Breast epithelium (tissue), 4 donors: ENCODE data around the gene IGSF9B. TPM values are rescaled to one million over a fixed set of nuclear protein-coding genes. Genes with fewer than 3 reads are reported as not detected.
A peak's percentile ranks its signal among the peaks of the same experiment; 100 is the strongest.

Experiments used
- DNase-seq, 2 donors: peaks; one replicate each; pipeline ENCODE4 v3.0.0-alpha.2; 2019; ENCODE audit warnings: low spot score in 2 of 2
- H3K27ac ChIP-seq, 2 donors: fragments of 200-600 bp; sonication (generic) in 1 of 2; one replicate each; pipeline ENCODE4 v1.5.1; 2016 to 2019; ENCODE audit warnings: mild to moderate bottlenecking in 1 of 2
- H3K27me3 ChIP-seq, 2 donors: fragments of 200-600 bp; sonication (generic) in 1 of 2; one replicate each; pipeline versions ENCODE4 v1.5.1 to v1.6.0; 2017 to 2019; ENCODE audit warnings: control low read depth in 1 of 2, mild to moderate bottlenecking in 1 of 2
- H3K36me3 ChIP-seq: fragments of 200-600 bp; one replicate; pipeline ENCODE4 v1.5.1; 2019
- H3K4me1 ChIP-seq, 2 donors: fragments of 200-600 bp; sonication (generic); one replicate each; pipeline ENCODE4 v1.5.1; 2016 to 2019; ENCODE audit warnings: control low read depth in 1 of 2
- H3K4me3 ChIP-seq, 3 donors: fragments of 200-600 bp; sonication (generic); 1 replicate in 2 of 3; 2 replicates in 1 of 3; pipeline ENCODE4 v1.5.1; 2016 to 2019; ENCODE audit warnings: mild to moderate bottlenecking in 3 of 3, moderate library complexity in 2 of 3
- H3K9me3 ChIP-seq, 2 donors: fragments of 200-600 bp; sonication (generic) in 1 of 2; one replicate each; pipeline ENCODE4 v1.5.1; 2016 to 2019; ENCODE audit warnings: control low read depth in 1 of 2
- POLR2A ChIP-seq: fragments of 450-650 bp; IDR thresholded peaks from one replicate; pipeline ENCODE4 v1.6.1; 2016; ENCODE audit warnings: antibody characterized with exemption, mild to moderate bottlenecking, moderate library complexity
- POLR2AphosphoS5 ChIP-seq, 3 donors: sonication (generic); formaldehyde crosslinking; IDR thresholded peaks; one replicate each; pipeline ENCODE4 v1.6.1; 2017; ENCODE audit warnings: antibody characterized with exemption in 3 of 3
- intact Hi-C: fragments of 100-400 bp; cut with DNase I; formaldehyde crosslinking; loops from one replicate; pipeline ENCODE4 v1.15.1; 2023; ENCODE audit warnings: low total_unique reads
- total RNA-seq, 3 donors: library from RNA; depleted of rRNA; stranded (reverse); fragments of >200 nt; gene quantifications; one replicate each; pipeline ENCODE4 v1.1.0, GENCODE V29; 2016
- TF ChIP-seq, protein P1 (sequence below), 3 donors: fragments of 450-650 bp; IDR thresholded peaks; one replicate each; pipeline ENCODE4 v1.5.1; 2016 to 2017; ENCODE audit warnings: antibody characterized with exemption in 3 of 3, mild to moderate bottlenecking in 3 of 3, moderate library complexity in 3 of 3

IGSF9B gene
- total RNA-seq, 3 donors from 2014 or later = 0.64 to 4.5 (median 3.3) TPM

DNA sequence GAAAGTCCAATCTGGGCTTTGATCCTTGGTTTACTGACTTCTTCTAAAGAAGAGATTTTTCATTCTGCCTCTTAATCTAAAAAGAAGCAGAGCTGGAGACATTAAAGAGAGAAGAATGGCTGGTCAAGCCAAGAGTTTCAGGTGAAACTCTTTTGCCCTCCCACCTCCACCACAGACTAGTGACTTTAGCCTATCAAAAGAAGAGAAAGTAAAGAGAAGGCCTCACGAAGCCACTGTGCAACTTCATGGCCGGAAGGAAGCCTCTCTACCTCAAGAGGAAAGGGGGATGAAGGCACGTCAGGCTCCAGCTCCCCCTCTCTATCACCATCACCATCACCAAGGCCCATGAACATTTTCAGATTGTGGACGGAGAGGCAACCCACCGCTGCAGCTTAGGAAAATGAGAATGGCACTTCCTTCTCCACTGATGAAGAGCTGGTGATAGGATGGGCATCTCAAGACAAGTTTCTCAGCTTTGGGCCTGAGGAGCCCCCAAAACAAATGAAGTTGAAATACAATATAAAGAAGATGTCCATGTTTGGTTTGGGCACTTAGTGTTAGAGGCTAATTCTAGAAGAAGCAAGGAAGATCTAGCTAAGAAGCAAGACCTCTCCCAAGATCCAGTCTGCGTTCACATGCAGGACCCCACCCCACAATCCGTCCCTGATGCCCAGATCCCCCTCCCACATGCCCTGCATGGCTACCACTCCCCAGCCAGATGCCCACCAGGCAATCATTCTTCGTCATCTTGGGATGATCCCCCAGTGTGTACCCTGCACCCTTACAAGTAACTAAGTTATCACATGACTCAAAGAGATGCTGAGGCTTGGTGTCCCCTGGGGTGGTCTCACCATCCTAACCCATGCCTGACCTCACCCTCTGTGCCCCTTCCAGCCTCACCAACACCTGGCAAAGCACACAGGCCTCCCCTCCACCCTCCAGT is 52.6 kb downstream of the IGSF9B start:
- no peaks in the 10 kb centered on the region for H3K27me3 ChIP-seq
- H3K4me1 ChIP-seq = no peaks in the 10 kb centered on the region
- no peak overlapping the region for H3K4me3 ChIP-seq
- no peak for TF ChIP-seq POLR2A
- TF ChIP-seq POLR2AphosphoS5 (IDR thresholded peaks at IDR 0.05) = no peak
- TF ChIP-seq, protein P1, sequence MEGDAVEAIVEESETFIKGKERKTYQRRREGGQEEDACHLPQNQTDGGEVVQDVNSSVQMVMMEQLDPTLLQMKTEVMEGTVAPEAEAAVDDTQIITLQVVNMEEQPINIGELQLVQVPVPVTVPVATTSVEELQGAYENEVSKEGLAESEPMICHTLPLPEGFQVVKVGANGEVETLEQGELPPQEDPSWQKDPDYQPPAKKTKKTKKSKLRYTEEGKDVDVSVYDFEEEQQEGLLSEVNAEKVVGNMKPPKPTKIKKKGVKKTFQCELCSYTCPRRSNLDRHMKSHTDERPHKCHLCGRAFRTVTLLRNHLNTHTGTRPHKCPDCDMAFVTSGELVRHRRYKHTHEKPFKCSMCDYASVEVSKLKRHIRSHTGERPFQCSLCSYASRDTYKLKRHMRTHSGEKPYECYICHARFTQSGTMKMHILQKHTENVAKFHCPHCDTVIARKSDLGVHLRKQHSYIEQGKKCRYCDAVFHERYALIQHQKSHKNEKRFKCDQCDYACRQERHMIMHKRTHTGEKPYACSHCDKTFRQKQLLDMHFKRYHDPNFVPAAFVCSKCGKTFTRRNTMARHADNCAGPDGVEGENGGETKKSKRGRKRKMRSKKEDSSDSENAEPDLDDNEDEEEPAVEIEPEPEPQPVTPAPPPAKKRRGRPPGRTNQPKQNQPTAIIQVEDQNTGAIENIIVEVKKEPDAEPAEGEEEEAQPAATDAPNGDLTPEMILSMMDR (IDR thresholded peaks at IDR 0.05) = no peak
- H3K27ac ChIP-seq = no peak overlapping the region
- intact Hi-C loops = no loop called here
- H3K9me3 ChIP-seq = no peaks in the 10 kb centered on the region
- H3K36me3 ChIP-seq = no peaks in the 10 kb centered on the region
- DNase-seq = peak in 1 of 2 donors; percentile 24

DNA sequence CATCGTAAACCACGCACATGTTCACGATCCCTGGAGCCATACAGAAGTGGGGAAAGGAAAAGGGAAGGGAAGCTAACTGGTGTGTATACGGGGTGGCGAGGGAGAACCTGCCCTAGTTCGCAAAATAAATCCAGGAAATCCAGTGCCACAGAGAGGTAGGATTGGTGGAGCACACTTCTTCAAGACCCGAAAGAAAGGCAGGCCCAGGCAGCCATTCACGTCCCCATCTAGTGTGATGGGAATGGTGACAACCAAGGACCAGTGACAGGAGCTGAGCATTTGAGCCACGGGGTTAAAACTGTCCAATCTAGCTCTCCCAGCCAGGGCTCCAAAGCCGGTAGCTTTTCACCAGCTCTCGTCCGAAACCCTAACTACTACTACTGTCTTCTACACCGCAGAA is 53.7 kb downstream of the IGSF9B start:
- H3K27me3 ChIP-seq = no peaks in the 10 kb centered on the region
- no peaks in the 10 kb centered on the region for H3K4me1 ChIP-seq
- TF ChIP-seq POLR2AphosphoS5 (IDR thresholded peaks at IDR 0.05) (no peak), POLR2A (no peak)
- TF ChIP-seq, protein P1 (IDR thresholded peaks at IDR 0.05) = no peak
- no peaks in the 10 kb centered on the region for H3K9me3 ChIP-seq
- intact Hi-C loops = no loop called here
- peak in 1 of 2 donors; percentile 34 for DNase-seq
- H3K36me3 ChIP-seq = no peaks in the 10 kb centered on the region
- H3K27ac ChIP-seq = no peak overlapping the region
- H3K4me3 ChIP-seq = no peak overlapping the region

DNA sequence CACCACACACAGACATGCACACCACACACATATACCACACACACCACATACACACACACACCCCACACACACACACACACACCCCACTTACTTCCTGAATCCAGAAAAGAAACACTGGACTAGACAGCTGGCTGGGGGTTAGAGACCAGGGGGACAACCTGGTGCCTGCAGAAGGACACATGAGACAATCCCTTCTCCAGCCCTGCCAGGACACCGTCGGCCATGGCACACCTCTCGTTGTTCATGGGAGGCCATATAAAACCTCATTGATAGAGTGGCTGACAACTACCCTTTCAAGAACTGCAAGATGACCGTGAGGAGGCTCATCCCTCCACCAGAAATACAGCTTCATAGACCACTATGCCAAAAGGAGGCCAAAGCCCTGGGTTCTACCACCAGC is 54.3 kb downstream of the IGSF9B start:
- Histone ChIP-seq H3K4me3 (no peak overlapping the region), H3K36me3 (no peaks in the 10 kb centered on the region), H3K27me3 (no peaks in the 10 kb centered on the region), H3K4me1 (no peaks in the 10 kb centered on the region), H3K9me3 (no peaks in the 10 kb centered on the region), H3K27ac (no peak overlapping the region)
- intact Hi-C loops = no loop called here
- peak in 1 of 2 donors; percentile 14 for DNase-seq
- TF ChIP-seq POLR2A (no peak), POLR2AphosphoS5 (IDR thresholded peaks at IDR 0.05) (no peak)
- TF ChIP-seq, protein P1 (IDR thresholded peaks at IDR 0.05) = no peak

DNA sequence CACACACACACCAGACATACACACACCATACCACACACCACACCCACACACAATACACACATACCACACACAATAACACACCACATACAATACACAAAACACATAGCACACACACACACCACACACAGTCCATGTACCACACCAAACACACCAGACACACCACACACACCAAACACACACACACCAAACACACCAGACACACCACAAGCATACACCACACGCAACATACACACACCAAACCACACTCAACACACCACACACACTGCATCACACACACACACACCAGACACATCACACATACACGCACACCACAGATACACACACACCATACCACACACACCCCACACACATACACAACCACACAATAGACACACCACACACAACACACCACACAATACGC is 54.8 kb downstream of the IGSF9B start:
- TF ChIP-seq POLR2AphosphoS5 (IDR thresholded peaks at IDR 0.05) (no peak), POLR2A (no peak)
- TF ChIP-seq, protein P1 (IDR thresholded peaks at IDR 0.05) = no peak
- intact Hi-C loops = no loop called here
- DNase-seq = no peak

DNA sequence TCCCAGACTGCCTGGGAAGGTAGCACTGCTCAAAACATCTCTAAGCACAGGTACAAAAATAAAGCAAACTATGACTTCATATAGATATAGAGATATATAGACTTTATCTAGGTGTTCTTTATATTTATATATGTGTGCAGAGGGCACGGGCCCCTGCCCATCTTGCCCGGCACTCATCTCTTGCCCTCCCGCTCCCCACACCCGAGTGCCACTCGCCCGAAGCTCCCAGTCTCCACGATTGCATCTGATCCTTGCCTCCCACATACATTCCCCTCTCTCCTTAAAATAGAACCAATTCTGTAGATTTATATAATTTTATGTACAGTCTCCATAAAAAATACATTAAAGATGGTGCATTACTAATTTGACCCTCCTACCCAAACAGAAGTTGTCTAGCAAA is 55.5 kb downstream of the IGSF9B start:
- intact Hi-C loops = no loop called here
- DNase-seq = peak in 1 of 2 donors; percentile 9
- no peaks in the 10 kb centered on the region for H3K36me3 ChIP-seq
- TF ChIP-seq, protein P1 (IDR thresholded peaks at IDR 0.05) = no peak
- no peak for TF ChIP-seq POLR2A
- TF ChIP-seq POLR2AphosphoS5 (IDR thresholded peaks at IDR 0.05) = no peak
- no peaks in the 10 kb centered on the region for H3K27me3 ChIP-seq
- no peaks in the 10 kb centered on the region for H3K9me3 ChIP-seq
- no peak overlapping the region for H3K27ac ChIP-seq
- no peaks in the 10 kb centered on the region for H3K4me1 ChIP-seq
- no peak overlapping the region for H3K4me3 ChIP-seq

More for the DNA sequence above, 54.8 kb downstream of the IGSF9B start:
- Histone ChIP-seq H3K4me3 (no peak overlapping the region), H3K4me1 (no peaks in the 10 kb centered on the region), H3K9me3 (no peaks in the 10 kb centered on the region), H3K27me3 (no peaks in the 10 kb centered on the region), H3K36me3 (no peaks in the 10 kb centered on the region), H3K27ac (no peak overlapping the region)
